ENCODE measurements around the gene CDC27. TPM values are rescaled to one million over a fixed set of nuclear protein-coding genes. Genes with fewer than 3 reads are reported as not detected.
"Not testable (repeated sequence)": the region's sequence is repeated elsewhere in the genome, so short reads cannot be mapped to it uniquely, and the experiment has no call there.

CDC27 gene
- total RNA-seq, 1 experiment from 2014 or later: 146 TPM

DNA sequence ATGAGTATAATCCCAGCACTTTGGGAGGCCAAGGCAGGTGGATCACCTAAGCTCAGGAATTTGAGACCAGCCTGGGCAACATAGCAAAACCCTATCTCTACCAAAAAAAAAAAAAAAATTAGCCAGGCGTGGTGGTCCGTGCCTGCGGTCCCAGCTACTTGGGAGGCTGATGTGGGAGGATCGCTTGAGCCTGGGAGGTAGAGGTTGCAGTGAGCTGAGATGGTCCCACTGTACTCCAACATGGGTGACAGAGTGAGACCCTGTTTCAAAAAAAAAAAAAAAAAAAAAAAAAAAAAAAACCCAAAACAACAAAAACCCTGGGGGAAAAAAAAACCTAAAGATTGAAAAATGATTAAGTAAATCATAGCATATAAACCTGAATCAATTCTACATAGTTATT is 8.1 kb downstream of the CDC27 start:
- H3K36me3 ChIP-seq (ENCODE audit: insufficient read depth, low read length): peaks cover 64% of the 10 kb centered on the region
- not testable (repeated sequence) for H3K27ac ChIP-seq (ENCODE audit: low read length); H3K27me3 ChIP-seq (ENCODE audit: low read length); H3K4me3 ChIP-seq (ENCODE audit: low read length); H3K9me3 ChIP-seq (ENCODE audit: low read length); H3K4me2 ChIP-seq (ENCODE audit: low read depth, low read length, poor library complexity, severe bottlenecking); H2AFZ ChIP-seq (ENCODE audit: low read length); H3K9ac ChIP-seq (ENCODE audit: low read length); H3K9me2 ChIP-seq (replicated peaks; ENCODE audit: insufficient read depth, low read length); H4K20me1 ChIP-seq (ENCODE audit: insufficient read depth, low read depth, low read length); DNase-seq
- H3K79me2 ChIP-seq (ENCODE audit: low read length): peaks cover 100% of the 10 kb centered on the region
- peaks cover 24% of the 10 kb centered on the region for H3K4me1 ChIP-seq (ENCODE audit: low read length)

DNA sequence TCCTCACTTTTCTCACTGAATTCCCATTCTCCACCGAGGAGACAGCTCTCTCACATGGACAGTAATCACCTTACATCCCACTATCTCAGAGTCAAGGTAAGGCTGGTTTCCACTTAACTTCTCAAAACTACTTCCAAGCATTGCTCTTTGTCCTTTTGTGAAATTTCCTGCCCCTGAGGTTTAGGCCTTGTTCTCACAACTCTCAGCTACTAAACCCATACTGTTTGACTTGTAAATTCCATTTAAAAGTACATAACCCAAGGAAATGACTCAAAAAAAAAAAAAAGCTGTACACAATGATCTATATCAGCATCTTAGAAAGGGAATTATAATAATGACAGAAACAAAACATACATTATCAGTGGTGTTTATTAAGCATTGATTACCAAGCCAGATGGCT is 8.8 kb downstream of the CDC27 start:
- no peak overlapping the region for H3K4me3 ChIP-seq (ENCODE audit: low read length)
- H4K20me1 ChIP-seq (ENCODE audit: insufficient read depth, low read depth, low read length): 0 out of 2 replicates have a peak, but pooled peaks cover 4% of the 10 kb centered on the region
- no peak for DNase-seq
- peaks cover 62% of the 10 kb centered on the region for H3K36me3 ChIP-seq (ENCODE audit: insufficient read depth, low read length)
- H3K9me2 ChIP-seq (replicated peaks; ENCODE audit: insufficient read depth, low read length): no peaks in the 10 kb centered on the region
- H3K4me2 ChIP-seq (ENCODE audit: low read depth, low read length, poor library complexity, severe bottlenecking): no peak overlapping the region
- H3K4me1 ChIP-seq (ENCODE audit: low read length): peaks cover 17% of the 10 kb centered on the region
- no peak overlapping the region for H3K9ac ChIP-seq (ENCODE audit: low read length)
- peaks cover 100% of the 10 kb centered on the region for H3K79me2 ChIP-seq (ENCODE audit: low read length)
- no peaks in the 10 kb centered on the region for H3K27me3 ChIP-seq (ENCODE audit: low read length)
- no peaks in the 10 kb centered on the region for H3K9me3 ChIP-seq (ENCODE audit: low read length)
- no peak overlapping the region for H2AFZ ChIP-seq (ENCODE audit: low read length)
- no peak overlapping the region for H3K27ac ChIP-seq (ENCODE audit: low read length)

DNA sequence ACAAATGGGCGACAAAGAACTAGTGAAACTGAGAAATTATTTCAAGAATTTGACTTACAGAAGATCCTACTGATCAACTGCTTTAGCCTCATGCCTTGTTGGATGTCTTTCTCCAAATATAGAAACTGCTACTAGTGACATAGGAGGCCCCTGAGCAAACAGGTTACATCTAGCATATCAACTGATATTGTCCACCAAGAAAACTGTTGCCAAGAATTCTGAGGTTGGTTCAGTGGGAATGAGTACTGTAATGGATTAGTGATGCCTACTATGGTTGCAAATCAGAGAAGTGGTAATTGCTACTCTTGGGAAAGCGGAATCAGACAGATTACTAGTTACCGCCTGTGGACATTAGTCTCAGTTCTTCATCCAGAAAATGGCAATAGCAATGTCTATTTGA is 10.0 kb downstream of the CDC27 start:
- no peaks in the 10 kb centered on the region for H3K9me2 ChIP-seq (replicated peaks; ENCODE audit: insufficient read depth, low read length)
- H3K9ac ChIP-seq (ENCODE audit: low read length): no peak overlapping the region
- no peak overlapping the region for H2AFZ ChIP-seq (ENCODE audit: low read length)
- peaks cover 63% of the 10 kb centered on the region for H3K36me3 ChIP-seq (ENCODE audit: insufficient read depth, low read length)
- H4K20me1 ChIP-seq (ENCODE audit: insufficient read depth, low read depth, low read length): 0 out of 2 replicates have a peak, but pooled peaks cover 4% of the 10 kb centered on the region
- no peak overlapping the region for H3K27ac ChIP-seq (ENCODE audit: low read length)
- H3K4me1 ChIP-seq (ENCODE audit: low read length): peaks cover 8% of the 10 kb centered on the region
- H3K79me2 ChIP-seq (ENCODE audit: low read length): peaks cover 100% of the 10 kb centered on the region
- no peak overlapping the region for H3K4me3 ChIP-seq (ENCODE audit: low read length)
- no peaks in the 10 kb centered on the region for H3K27me3 ChIP-seq (ENCODE audit: low read length)
- H3K4me2 ChIP-seq (ENCODE audit: low read depth, low read length, poor library complexity, severe bottlenecking): no peak overlapping the region
- no peak for DNase-seq
- H3K9me3 ChIP-seq (ENCODE audit: low read length): no peaks in the 10 kb centered on the region

DNA sequence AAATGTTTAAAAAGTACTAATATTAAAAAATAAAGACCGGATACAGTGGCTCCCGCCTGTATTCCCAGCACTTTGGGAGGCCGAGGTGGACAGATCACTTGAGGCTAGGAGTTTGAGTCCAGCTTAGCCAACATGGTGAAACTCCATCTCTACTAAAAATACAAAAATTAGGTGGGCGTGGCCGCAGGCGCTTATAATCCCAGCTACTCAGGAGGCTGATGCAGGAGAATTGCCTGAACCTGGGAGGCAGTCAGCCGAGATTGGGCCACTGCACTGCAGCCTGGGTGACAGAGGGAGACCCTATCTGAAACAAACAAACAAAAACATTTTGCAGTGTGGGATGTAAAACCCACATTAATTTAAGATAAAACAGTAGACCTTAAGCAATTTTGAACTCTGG is 11.8 kb downstream of the CDC27 start:
- no peaks in the 10 kb centered on the region for H3K27me3 ChIP-seq (ENCODE audit: low read length)
- H3K9me2 ChIP-seq (replicated peaks; ENCODE audit: insufficient read depth, low read length): no peaks in the 10 kb centered on the region
- no peak overlapping the region for H3K4me2 ChIP-seq (ENCODE audit: low read depth, low read length, poor library complexity, severe bottlenecking)
- H3K79me2 ChIP-seq (ENCODE audit: low read length): peaks cover 100% of the 10 kb centered on the region
- H2AFZ ChIP-seq (ENCODE audit: low read length): no peak overlapping the region
- H3K9me3 ChIP-seq (ENCODE audit: low read length): no peaks in the 10 kb centered on the region
- H3K27ac ChIP-seq (ENCODE audit: low read length): no peak overlapping the region
- H3K4me1 ChIP-seq (ENCODE audit: low read length): peaks cover 4% of the 10 kb centered on the region; the same call in 1 of the 2 replicates
- H3K36me3 ChIP-seq (ENCODE audit: insufficient read depth, low read length): peaks cover 63% of the 10 kb centered on the region
- H3K4me3 ChIP-seq (ENCODE audit: low read length): no peak overlapping the region
- no peak overlapping the region for H3K9ac ChIP-seq (ENCODE audit: low read length)
- DNase-seq: no peak
- 0 out of 2 replicates have a peak, but pooled peaks cover 5% of the 10 kb centered on the region for H4K20me1 ChIP-seq (ENCODE audit: insufficient read depth, low read depth, low read length)

DNA sequence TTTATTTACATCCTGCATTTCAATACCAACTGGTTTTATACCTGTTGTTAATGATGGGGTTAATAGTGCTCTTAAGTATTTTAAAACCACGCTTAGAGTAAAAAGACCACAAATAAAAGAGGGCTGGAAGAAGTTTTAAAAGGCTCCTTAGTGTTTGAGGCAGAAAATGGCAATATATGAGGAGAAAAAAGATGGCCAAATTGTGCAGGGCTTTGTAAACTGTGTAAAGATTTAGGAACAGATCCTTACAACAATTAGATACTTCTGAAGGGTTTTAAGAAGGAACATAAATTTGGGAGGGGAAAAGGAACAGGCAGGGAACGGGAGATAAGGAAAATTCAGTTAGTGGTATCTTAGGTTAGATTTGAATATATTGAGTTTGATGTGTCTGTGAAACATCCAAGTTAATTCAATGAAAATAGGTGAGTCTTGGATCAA is 12.7 kb downstream of the CDC27 start:
- no peaks in the 10 kb centered on the region for H3K9me3 ChIP-seq (ENCODE audit: low read length)
- DNase-seq: no peak
- H3K79me2 ChIP-seq (ENCODE audit: low read length): peaks cover 100% of the 10 kb centered on the region
- no peak overlapping the region for H3K27ac ChIP-seq (ENCODE audit: low read length)
- H3K4me1 ChIP-seq (ENCODE audit: low read length): peaks cover 10% of the 10 kb centered on the region; the same call in 1 of the 2 replicates
- no peak overlapping the region for H3K9ac ChIP-seq (ENCODE audit: low read length)
- H3K4me2 ChIP-seq (ENCODE audit: low read depth, low read length, poor library complexity, severe bottlenecking): no peak overlapping the region
- no peaks in the 10 kb centered on the region for H3K27me3 ChIP-seq (ENCODE audit: low read length)
- no peak overlapping the region for H2AFZ ChIP-seq (ENCODE audit: low read length)
- peaks cover 64% of the 10 kb centered on the region for H3K36me3 ChIP-seq (ENCODE audit: insufficient read depth, low read length)
- H4K20me1 ChIP-seq (ENCODE audit: insufficient read depth, low read depth, low read length): 0 out of 2 replicates have a peak, but pooled peaks cover 4% of the 10 kb centered on the region
- no peak overlapping the region for H3K4me3 ChIP-seq (ENCODE audit: low read length)
- no peaks in the 10 kb centered on the region for H3K9me2 ChIP-seq (replicated peaks; ENCODE audit: insufficient read depth, low read length)

DNA sequence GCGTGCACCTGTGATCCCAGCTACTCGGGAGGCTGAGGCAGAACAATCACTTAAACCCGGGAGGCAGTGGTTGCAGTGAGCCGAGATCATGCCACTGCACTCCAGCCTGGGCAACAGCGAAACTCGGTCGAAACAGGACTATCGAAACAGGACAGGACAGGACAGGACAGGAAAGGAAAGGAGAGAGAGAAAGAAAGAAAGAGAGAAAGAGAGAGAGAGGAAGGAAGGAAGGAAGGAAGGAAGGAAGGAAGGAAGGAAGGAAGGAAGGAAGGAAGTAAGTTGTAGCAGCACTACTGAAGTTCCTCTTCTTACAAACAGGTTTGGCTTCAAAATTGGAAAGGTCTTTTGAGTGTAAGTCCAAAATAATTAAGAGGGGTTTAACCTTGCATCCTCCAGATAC is 14.3 kb downstream of the CDC27 start:
- H3K36me3 ChIP-seq (ENCODE audit: insufficient read depth, low read length): peaks cover 64% of the 10 kb centered on the region
- H3K9me3 ChIP-seq (ENCODE audit: low read length); H4K20me1 ChIP-seq (ENCODE audit: insufficient read depth, low read depth, low read length): not testable (repeated sequence)

DNA sequence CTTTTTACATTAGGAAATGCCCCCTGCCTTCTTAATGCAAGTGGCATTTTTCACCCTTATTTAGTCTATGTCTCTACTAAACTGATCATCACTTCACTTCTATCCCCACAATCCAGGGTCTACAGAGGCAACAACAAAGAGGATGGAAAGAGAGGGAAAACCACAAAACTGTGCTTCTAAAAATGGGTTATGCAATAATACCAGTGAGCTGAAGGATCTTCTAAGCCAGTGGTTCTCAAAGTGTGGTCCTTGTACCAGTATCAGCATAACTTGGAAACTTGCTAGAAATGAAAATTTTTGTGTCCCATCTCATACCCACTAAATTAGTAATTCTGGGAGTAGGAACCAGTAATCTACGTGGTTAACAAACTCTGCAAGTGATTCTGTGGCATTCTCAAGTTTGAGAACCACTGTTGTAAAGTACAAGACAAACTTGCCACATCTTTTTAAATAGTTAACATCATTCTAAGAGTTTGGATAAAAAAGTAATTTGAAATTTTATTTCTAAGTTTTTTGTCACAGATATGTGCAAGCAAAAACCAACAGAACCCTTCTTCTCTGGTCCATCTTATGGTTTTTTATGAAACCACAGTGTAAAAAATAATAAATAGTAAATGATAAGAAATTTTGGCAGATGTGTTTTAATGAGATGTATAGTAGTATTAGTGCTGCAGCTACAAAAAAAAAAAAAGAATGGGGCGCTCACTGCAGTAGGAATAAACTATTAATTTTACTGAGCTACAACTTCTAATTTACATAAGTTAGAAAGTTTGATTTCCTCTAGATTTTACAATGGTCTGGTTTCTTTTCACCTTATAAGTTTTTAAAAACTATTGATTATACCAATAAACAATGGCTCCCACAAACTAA is 16.2 kb downstream of the CDC27 start:
- Histone ChIP-seq H3K9me2 (replicated peaks; ENCODE audit: insufficient read depth, low read length) (no peaks in the 10 kb centered on the region), H3K4me1 (ENCODE audit: low read length) (peaks cover 21% of the 10 kb centered on the region), H3K4me3 (ENCODE audit: low read length) (no peak overlapping the region), H3K36me3 (ENCODE audit: insufficient read depth, low read length) (peaks cover 60% of the 10 kb centered on the region), H2AFZ (ENCODE audit: low read length) (no peak overlapping the region), H3K9me3 (ENCODE audit: low read length) (no peaks in the 10 kb centered on the region), H4K20me1 (ENCODE audit: insufficient read depth, low read depth, low read length) (0 out of 2 replicates have a peak, but pooled peaks cover 4% of the 10 kb centered on the region), H3K9ac (ENCODE audit: low read length) (no peak overlapping the region), H3K27me3 (ENCODE audit: low read length) (no peaks in the 10 kb centered on the region), H3K79me2 (ENCODE audit: low read length) (peaks cover 94% of the 10 kb centered on the region), H3K4me2 (ENCODE audit: low read depth, low read length, poor library complexity, severe bottlenecking) (no peak overlapping the region), H3K27ac (ENCODE audit: low read length) (no peak overlapping the region)
- DNase-seq: no peak

More for the DNA sequence above, 14.3 kb downstream of the CDC27 start:
- peaks cover 21% of the 10 kb centered on the region for H3K4me1 ChIP-seq (ENCODE audit: low read length)
- not testable (repeated sequence) for H3K4me2 ChIP-seq (ENCODE audit: low read depth, low read length, poor library complexity, severe bottlenecking); H3K4me3 ChIP-seq (ENCODE audit: low read length); H2AFZ ChIP-seq (ENCODE audit: low read length); DNase-seq; H3K9ac ChIP-seq (ENCODE audit: low read length); H3K9me2 ChIP-seq (replicated peaks; ENCODE audit: insufficient read depth, low read length); H3K27ac ChIP-seq (ENCODE audit: low read length); H3K27me3 ChIP-seq (ENCODE audit: low read length)
- peaks cover 100% of the 10 kb centered on the region for H3K79me2 ChIP-seq (ENCODE audit: low read length)

DNA sequence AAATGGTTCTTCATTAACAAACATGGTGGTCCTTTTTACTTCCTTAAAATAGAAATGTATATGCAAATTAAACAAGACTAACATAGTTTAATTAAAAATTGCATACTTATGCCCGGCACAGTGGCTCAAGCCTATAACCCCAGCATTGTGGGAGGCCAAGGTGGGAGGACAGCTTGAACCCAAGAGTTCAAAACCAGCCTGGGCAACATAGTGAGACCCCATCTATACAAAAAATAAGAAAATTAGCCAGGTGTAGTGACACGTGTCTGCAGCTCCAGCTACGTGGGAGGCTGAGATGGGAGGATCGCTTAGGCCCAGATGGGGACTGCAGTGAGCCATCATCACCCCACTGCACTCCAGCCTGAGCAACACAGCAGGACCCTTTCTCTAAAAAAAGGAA is 18.4 kb downstream of the CDC27 start:
- 0 out of 2 replicates have a peak, but pooled peaks cover 4% of the 10 kb centered on the region for H4K20me1 ChIP-seq (ENCODE audit: insufficient read depth, low read depth, low read length)
- peaks cover 87% of the 10 kb centered on the region for H3K79me2 ChIP-seq (ENCODE audit: low read length)
- H3K9me2 ChIP-seq (replicated peaks; ENCODE audit: insufficient read depth, low read length): no peaks in the 10 kb centered on the region
- H3K9me3 ChIP-seq (ENCODE audit: low read length): no peaks in the 10 kb centered on the region
- H3K4me1 ChIP-seq (ENCODE audit: low read length): peaks cover 21% of the 10 kb centered on the region
- no peak overlapping the region for H3K9ac ChIP-seq (ENCODE audit: low read length)
- no peak overlapping the region for H3K4me2 ChIP-seq (ENCODE audit: low read depth, low read length, poor library complexity, severe bottlenecking)
- no peak for DNase-seq
- H3K27ac ChIP-seq (ENCODE audit: low read length): peak overlapping the region; percentile 42
- H3K36me3 ChIP-seq (ENCODE audit: insufficient read depth, low read length): peaks cover 51% of the 10 kb centered on the region
- H3K4me3 ChIP-seq (ENCODE audit: low read length): no peak overlapping the region
- no peak overlapping the region for H2AFZ ChIP-seq (ENCODE audit: low read length)
- H3K27me3 ChIP-seq (ENCODE audit: low read length): no peaks in the 10 kb centered on the region

Data from Karpas-422 (cell line).